HAP-1 (cell line): ENCODE data around the gene SCAF8.
"Not testable (repeated sequence)": the region's sequence is repeated elsewhere in the genome, so short reads cannot be mapped to it uniquely, and the experiment has no call there.

ENCODE experiments used
- DNase-seq, 2 experiments: peaks; one replicate each; pipeline ENCODE4 v3.0.0-alpha.2; 2016 to 2020; ENCODE audit warnings: low spot score in 2 of 2
- H3K27me3 ChIP-seq: fragments of 250-450 bp; sonication (Bioruptor Pico); 2 replicates; pipeline ENCODE4 v1.5.1; 2020; ENCODE audit warnings: low read depth, mild to moderate bottlenecking, moderate library complexity
- H3K36me3 ChIP-seq: fragments of 250-450 bp; sonication (Bioruptor Pico); replicated peaks from 2 replicates; pipeline ENCODE4 v1.5.1; 2020; ENCODE audit warnings: mild to moderate bottlenecking
- H3K4me1 ChIP-seq: fragments of 250-450 bp; sonication (Bioruptor Pico); 2 replicates; pipeline ENCODE4 v1.5.1; 2020; ENCODE audit warnings: mild to moderate bottlenecking
- H3K4me3 ChIP-seq: fragments of 250-450 bp; sonication (Bioruptor Pico); 2 replicates; pipeline ENCODE4 v1.5.1; 2020; ENCODE audit warnings: mild to moderate bottlenecking, moderate library complexity
- H3K9me3 ChIP-seq: fragments of 250-450 bp; sonication (Bioruptor Pico); 2 replicates; pipeline ENCODE4 v1.5.1; 2020; ENCODE audit warnings: mild to moderate bottlenecking, moderate library complexity
- in situ Hi-C: fragments of 300-500 bp; cut with MboI; formaldehyde crosslinking; loops from 3 replicates; pipeline ENCODE4 v1.14.3; 2020; ENCODE audit warnings: low sequenced_read_pairs, inconsistent platforms, mixed read lengths

SCAF8 gene

DNA sequence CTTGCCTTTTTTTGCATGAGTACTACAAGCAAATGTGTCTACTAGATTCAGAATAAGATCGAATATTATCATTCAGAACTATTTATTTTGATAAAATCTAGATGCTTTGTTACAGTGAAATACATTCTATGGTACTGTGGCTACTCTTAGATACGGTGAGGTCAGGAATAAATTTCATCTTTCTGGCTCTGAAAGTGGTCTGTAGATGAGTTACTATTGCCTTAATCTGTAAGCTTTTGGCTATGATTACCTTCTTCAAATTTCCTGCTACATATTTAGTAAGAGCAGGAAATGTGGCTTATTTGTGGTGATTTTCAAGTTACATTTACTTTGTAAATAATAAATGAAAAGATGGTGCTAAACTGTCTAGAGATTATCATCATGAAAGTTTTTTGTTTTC lies 50.0 kb downstream of the SCAF8 start:
- Histone ChIP-seq H3K4me3 (no peak overlapping the region), H3K27me3 (no peaks in the 10 kb centered on the region), H3K9me3 (no peaks in the 10 kb centered on the region), H3K36me3 (peaks cover 18% of the 10 kb centered on the region), H3K4me1 (peaks cover 16% of the 10 kb centered on the region)
- no peak for DNase-seq
- in situ Hi-C loops = no loop called here

DNA sequence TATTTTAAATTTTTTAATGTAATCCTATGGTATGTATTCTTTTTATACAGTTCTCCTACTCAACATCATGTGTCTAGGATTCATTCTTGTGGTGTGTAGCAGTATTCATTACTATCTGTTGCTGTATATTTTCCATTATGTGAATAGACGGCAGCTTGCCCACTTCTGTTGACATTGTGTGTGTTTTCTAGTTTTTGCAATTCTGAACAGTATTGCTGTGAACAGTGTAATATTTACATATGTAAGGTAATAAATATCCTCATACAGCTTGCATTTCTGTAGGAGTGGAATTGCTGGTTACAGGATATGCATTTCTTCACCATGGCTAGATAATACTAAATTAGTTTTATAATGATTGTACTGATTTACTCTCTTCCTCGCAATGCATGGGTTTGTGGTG lies 51.9 kb downstream of the SCAF8 start:
- Histone ChIP-seq H3K27me3 (no peaks in the 10 kb centered on the region), H3K36me3 (peaks cover 26% of the 10 kb centered on the region), H3K4me1 (peaks cover 16% of the 10 kb centered on the region), H3K9me3 (no peaks in the 10 kb centered on the region), H3K4me3 (no peak overlapping the region)
- no peak for DNase-seq
- in situ Hi-C loops = no loop called here

GRCh38 chr6:154786144-154786868 lies 53.1 kb downstream of the SCAF8 start:
- in situ Hi-C loops = no loop called here
- Histone ChIP-seq H3K27me3 (no peaks in the 10 kb centered on the region), H3K9me3 (no peaks in the 10 kb centered on the region), H3K4me3 (no peak overlapping the region), H3K4me1 (peaks cover 16% of the 10 kb centered on the region), H3K36me3 (peaks cover 21% of the 10 kb centered on the region)
- no peak for DNase-seq

GRCh38 chr6:154791556-154792317 lies 58.5 kb downstream of the SCAF8 start:
- in situ Hi-C loops = no loop called here
- H3K27me3 ChIP-seq = no peaks in the 10 kb centered on the region
- H3K36me3 ChIP-seq = peaks cover 39% of the 10 kb centered on the region
- no peak overlapping the region for H3K4me3 ChIP-seq
- H3K9me3 ChIP-seq = no peaks in the 10 kb centered on the region
- no peak for DNase-seq
- H3K4me1 ChIP-seq = peaks cover 6% of the 10 kb centered on the region

DNA sequence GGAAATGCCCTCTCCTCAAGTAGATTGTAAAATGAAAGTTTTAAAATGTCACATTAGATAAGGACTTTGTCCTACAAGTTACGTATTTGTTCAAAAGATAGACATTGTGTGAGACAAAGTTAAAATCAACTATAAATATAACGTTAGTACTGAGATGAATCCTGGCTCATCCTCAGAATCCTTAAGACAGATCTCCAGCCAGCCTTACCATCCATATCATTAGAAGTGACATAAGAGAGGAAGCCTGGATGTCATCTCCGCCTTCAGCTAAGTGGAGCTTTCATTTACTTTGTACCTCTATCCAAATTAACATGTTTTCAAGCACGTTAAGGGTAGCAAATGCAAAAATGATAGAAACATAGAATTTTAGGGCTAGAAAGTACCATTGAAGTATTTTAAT lies 59.1 kb downstream of the SCAF8 start:
- peaks cover under 1% of the 10 kb centered on the region; the same call in 1 of the 2 replicates for H3K4me1 ChIP-seq
- no peak overlapping the region for H3K4me3 ChIP-seq
- no peaks in the 10 kb centered on the region for H3K9me3 ChIP-seq
- H3K27me3 ChIP-seq = no peaks in the 10 kb centered on the region
- H3K36me3 ChIP-seq = peaks cover 39% of the 10 kb centered on the region
- no peak for DNase-seq
- in situ Hi-C loops = no loop called here

DNA sequence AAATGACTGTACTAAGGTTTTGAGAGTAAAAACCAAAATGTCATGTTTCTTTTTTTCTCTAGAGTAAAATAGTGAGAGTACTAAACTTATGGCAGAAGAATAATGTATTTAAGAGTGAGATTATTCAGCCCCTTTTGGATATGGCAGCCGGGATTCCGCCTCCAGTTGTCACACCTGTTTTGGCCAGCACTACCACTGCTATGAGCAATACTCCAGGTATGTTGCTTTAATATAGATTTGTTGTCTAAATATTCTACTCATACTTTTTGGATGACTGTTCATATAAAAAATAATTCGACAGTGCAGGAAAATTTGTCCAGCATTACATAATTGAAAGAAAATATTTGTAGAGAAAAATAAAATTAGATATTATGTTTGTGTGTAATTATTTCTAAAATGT lies 59.5 kb downstream of the SCAF8 start:
- Histone ChIP-seq H3K4me1 (no peaks in the 10 kb centered on the region), H3K36me3 (peaks cover 37% of the 10 kb centered on the region), H3K4me3 (no peak overlapping the region), H3K9me3 (no peaks in the 10 kb centered on the region), H3K27me3 (no peaks in the 10 kb centered on the region)
- in situ Hi-C loops = no loop called here
- DNase-seq = no peak

GRCh38 chr6:154796484-154796883 lies 63.3 kb downstream of the SCAF8 start:
- Histone ChIP-seq H3K36me3 (peaks cover 35% of the 10 kb centered on the region), H3K4me1 (no peaks in the 10 kb centered on the region), H3K9me3 (no peaks in the 10 kb centered on the region), H3K27me3 (no peaks in the 10 kb centered on the region), H3K4me3 (no peak overlapping the region)
- in situ Hi-C loops = no loop called here
- DNase-seq = no peak

DNA sequence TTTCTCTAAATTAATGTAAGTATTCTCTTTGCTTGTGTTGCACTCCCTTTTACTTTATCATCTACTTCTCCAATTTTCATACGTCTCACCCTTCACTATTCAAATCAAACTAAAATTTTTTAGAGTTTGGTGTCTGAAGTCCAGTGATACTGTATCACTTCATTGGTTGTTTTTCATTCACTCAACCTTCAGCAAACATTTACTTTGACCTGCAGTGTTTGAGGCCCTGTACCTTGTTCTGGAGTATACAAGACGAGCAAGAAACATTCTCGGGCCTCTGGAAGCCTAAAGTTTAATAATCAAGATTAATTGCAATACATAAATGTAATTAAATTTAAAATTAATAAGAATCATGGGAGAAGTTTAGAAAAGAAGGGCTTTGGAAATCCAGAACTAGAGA lies 64.6 kb downstream of the SCAF8 start:
- H3K4me3 ChIP-seq = no peak overlapping the region
- H3K36me3 ChIP-seq = peaks cover 27% of the 10 kb centered on the region
- no peak for DNase-seq
- no peaks in the 10 kb centered on the region for H3K27me3 ChIP-seq
- no peaks in the 10 kb centered on the region for H3K9me3 ChIP-seq
- in situ Hi-C loops = no loop called here
- no peaks in the 10 kb centered on the region for H3K4me1 ChIP-seq

DNA sequence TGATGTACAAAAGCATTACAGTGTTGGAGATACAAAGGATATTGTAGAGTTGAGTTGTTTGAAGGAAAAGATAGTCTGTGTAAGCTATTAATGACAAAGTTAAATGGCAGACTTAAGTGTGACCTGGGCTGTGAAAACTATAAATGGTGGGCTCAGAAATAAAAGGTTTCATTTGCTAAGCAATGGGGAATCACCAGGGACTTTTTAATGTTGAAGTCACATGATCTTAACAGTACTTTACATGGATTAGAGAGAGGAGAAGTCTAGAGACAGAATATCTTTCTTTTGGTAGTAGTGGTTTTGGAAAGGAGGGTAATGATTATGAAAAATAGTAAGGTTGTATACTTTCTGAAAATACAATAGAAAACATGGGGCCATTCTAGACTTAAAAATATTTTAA lies 67.1 kb downstream of the SCAF8 start:
- peaks cover 26% of the 10 kb centered on the region for H3K36me3 ChIP-seq
- no peaks in the 10 kb centered on the region for H3K9me3 ChIP-seq
- no peak overlapping the region for H3K4me3 ChIP-seq
- in situ Hi-C loops = loop anchor here (5.0 kb wide), 1 partner anchor 123 kb away; no protein-coding TSS in a partner anchor
- no peaks in the 10 kb centered on the region for H3K27me3 ChIP-seq
- H3K4me1 ChIP-seq = no peaks in the 10 kb centered on the region
- DNase-seq = no peak

DNA sequence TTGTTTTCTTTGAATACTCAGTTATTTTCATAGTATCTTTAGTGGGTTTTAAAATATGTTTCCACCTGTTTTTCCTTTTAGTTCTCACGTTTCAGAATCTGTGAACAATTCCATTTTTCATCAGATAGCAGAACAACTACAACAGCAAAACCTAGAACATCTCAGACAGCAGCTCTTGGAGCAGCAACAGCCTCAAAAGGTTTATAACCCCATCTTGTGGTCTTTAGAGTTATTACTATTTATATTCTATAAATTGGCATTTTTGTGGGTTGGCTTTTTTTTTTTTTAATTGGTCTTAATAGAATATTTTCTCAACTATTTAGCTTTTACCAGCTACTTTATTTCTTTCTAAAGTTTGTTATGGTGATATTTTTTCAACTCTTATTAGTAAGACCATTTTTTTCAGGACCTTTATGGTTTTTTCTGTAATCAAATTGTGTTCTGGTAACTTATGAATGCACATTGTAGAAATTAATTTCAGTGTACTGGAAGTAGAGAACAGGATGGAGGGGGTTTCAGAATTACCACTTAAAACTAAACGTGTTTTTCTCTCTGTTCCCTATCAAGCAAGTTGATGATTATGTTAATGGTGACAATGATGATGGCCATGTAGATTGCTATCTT lies 72.2 kb downstream of the SCAF8 start:
- DNase-seq = peak in 1 of 2 experiments; percentile 28
- H3K27me3 ChIP-seq = no peaks in the 10 kb centered on the region
- peaks cover 55% of the 10 kb centered on the region for H3K36me3 ChIP-seq
- in situ Hi-C loops = no loop called here
- no peaks in the 10 kb centered on the region for H3K9me3 ChIP-seq
- no peaks in the 10 kb centered on the region for H3K4me1 ChIP-seq
- no peak overlapping the region for H3K4me3 ChIP-seq

DNA sequence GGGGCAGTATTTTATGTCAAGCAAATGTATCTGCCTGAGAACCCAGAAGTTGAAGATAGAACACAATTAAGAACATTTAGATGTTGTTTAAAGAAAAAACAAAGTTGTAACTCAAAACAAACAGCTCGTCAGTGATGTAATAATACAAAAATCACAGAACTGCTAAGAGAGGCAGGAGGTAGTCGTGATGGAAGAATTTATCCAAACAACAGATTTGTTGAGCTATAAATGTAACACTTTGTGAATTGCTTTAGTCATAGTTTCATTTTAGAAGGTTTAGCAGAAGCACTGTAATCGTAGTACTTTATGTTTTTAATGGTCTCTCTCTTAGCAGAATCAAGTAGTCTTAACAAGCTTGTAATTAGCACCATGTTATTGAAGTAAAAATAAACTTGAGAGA lies 73.6 kb downstream of the SCAF8 start:
- H3K9me3 ChIP-seq = no peaks in the 10 kb centered on the region
- no peaks in the 10 kb centered on the region for H3K4me1 ChIP-seq
- in situ Hi-C loops = no loop called here
- peaks cover 69% of the 10 kb centered on the region for H3K36me3 ChIP-seq
- no peak for DNase-seq
- no peaks in the 10 kb centered on the region for H3K27me3 ChIP-seq
- H3K4me3 ChIP-seq = no peak overlapping the region

DNA sequence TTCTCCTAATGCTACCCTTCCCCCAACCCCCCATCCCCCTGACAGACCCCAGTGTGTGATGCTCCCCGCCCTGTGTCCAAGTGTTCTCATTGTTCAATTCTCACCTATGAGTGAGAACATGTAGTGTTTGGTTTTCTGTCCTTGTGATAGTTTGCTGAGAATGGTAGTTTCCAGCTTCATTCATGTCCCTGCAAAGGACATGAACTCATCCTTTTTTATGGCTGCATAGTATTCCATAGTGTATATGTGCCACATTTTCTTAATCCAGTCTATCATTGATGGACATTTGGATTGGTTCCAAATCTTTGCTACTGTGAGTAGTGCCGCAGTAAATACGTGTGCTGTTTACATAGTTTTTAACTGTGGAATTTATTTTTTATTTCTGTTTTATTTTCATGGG lies 78.4 kb downstream of the SCAF8 start:
- DNase-seq, H3K4me1 ChIP-seq, H3K9me3 ChIP-seq, in situ Hi-C loops, H3K27me3 ChIP-seq, H3K4me3 ChIP-seq: not testable (repeated sequence)
- H3K36me3 ChIP-seq = peaks cover 81% of the 10 kb centered on the region

GRCh38 chr6:154814063-154814462 lies 80.8 kb downstream of the SCAF8 start:
- Histone ChIP-seq H3K9me3 (no peaks in the 10 kb centered on the region), H3K27me3 (no peaks in the 10 kb centered on the region), H3K4me3 (no peak overlapping the region), H3K36me3 (peaks cover 80% of the 10 kb centered on the region), H3K4me1 (no peaks in the 10 kb centered on the region)
- in situ Hi-C loops = no loop called here
- DNase-seq = no peak
